NB4 (cell line): ENCODE results near the gene ZNF180.

Experiments used
- CTCF ChIP-seq: IDR thresholded peaks from one replicate; pipeline ENCODE4 v1.5.1; 2012; ENCODE audit warnings: low read depth, low read length
- MAX ChIP-seq: IDR thresholded peaks from 2 replicates; pipeline ENCODE4 v1.6.1; 2011; ENCODE audit warnings: low read depth, low read length
- POLR2A ChIP-seq: IDR thresholded peaks from 2 replicates; pipeline ENCODE4 v1.6.1; 2011; ENCODE audit warnings: mild to moderate bottlenecking; ENCODE audit not compliant: insufficient read length; ENCODE audit errors: extremely low read depth

- TF ChIP-seq POLR2A, result no peak
- TF ChIP-seq MAX, result no peak
- TF ChIP-seq CTCF, result no peak
Measured at GRCh38 chr19:44509478-44509877, 9.2 kb upstream of the ZNF180 start.
